Upper lobe of left lung (tissue), 6 donors: ENCODE measurements around the gene LDHB. TPM values are rescaled to one million over a fixed set of nuclear protein-coding genes. Genes with fewer than 3 reads are reported as not detected.

Source experiments
- ATAC-seq, 2 donors: fragments of 200-7000 bp; cut with Tn5 transposase; one replicate each; pipeline ENCODE4 v1.9.1; 2022; ENCODE audit warnings: mild to moderate bottlenecking in 2 of 2, moderate library complexity in 2 of 2; ENCODE audit not compliant: low FRiP score in 2 of 2
- DNase-seq, 2 donors: peaks; one replicate each; pipeline ENCODE4 v3.0.0-alpha.2; 2019 to 2020
- H3K27ac ChIP-seq, 4 donors: fragments of 200-600 bp; sonication (generic); one replicate each; pipeline ENCODE4 v1.5.1; 2016 to 2019
- H3K27me3 ChIP-seq, 4 donors: fragments of 200-600 bp; sonication (generic); one replicate each; pipeline ENCODE4 v1.5.1; 2017 to 2019
- H3K36me3 ChIP-seq, 4 donors: fragments of 200-600 bp; sonication (generic); one replicate each; pipeline ENCODE4 v1.5.1; 2016 to 2019
- H3K4me1 ChIP-seq, 4 donors: fragments of 200-600 bp; sonication (generic); one replicate each; pipeline ENCODE4 v1.5.1; 2018 to 2019
- H3K4me3 ChIP-seq, 4 donors: fragments of 200-600 bp; sonication (generic); one replicate each; pipeline ENCODE4 v1.5.1; 2017 to 2019; ENCODE audit warnings: mild to moderate bottlenecking in 2 of 4, moderate library complexity in 1 of 4
- H3K9me3 ChIP-seq, 4 donors: fragments of 200-600 bp; sonication (generic); one replicate each; pipeline ENCODE4 v1.5.1; 2018 to 2019
- CTCF ChIP-seq, 6 experiments: fragments of 450-650 bp in 4 of 6; fragments of 200-600 bp in 2 of 6; sonication (generic) in 2 of 6; IDR thresholded peaks; one replicate each; pipeline ENCODE4 v1.5.1; 2016 to 2019; ENCODE audit warnings: antibody characterized with exemption in 6 of 6
- EP300 ChIP-seq, 4 donors: sonication (generic); formaldehyde crosslinking; IDR thresholded peaks; one replicate each; pipeline ENCODE4 v1.5.1; 2017; ENCODE audit warnings: antibody characterized with exemption in 4 of 4, control low read depth in 2 of 4
- POLR2A ChIP-seq, 4 donors: fragments of 450-650 bp; IDR thresholded peaks; one replicate each; pipeline ENCODE4 v1.5.1; 2016 to 2017; ENCODE audit warnings: antibody characterized with exemption in 4 of 4, mild to moderate bottlenecking in 2 of 4
- POLR2AphosphoS5 ChIP-seq, 2 donors: sonication (generic); formaldehyde crosslinking; IDR thresholded peaks; one replicate each; pipeline ENCODE4 v1.5.1; 2017; ENCODE audit warnings: antibody characterized with exemption in 2 of 2
- WGBS, 2 donors: methylation state at CpG; one replicate each; pipeline ENCODE4 v1.1.5; 2017 to 2018; 5-methylcytosine and 5-hydroxymethylcytosine counted together
- total RNA-seq, 6 donors: library from RNA; depleted of rRNA in 4 of 6; stranded (reverse); fragments of >200 nt in 4 of 6; gene quantifications; one replicate each; pipeline versions ENCODE4 v1.1.0 to v1.2.1, GENCODE V29; 2016 to 2021
- donor health status: DM: no; HTN: no; CAD: no; lungs with moderate emphysema.
- donor health status: DM: no; HTN: yes; CAD: no; lungs with severe emphysema.

Gene LDHB
- 100 to 1,000 TPM in 5 of 6 donors, 10 to 100 TPM in 1; 78.6 to 538 (median 297) TPM for total RNA-seq

GRCh38 chr12:21657326-21658077 is at the start of gene LDHB:
TSS of gene LDHB (minus strand) at chr12:21657842. CDS start at chr12:21654671, 3,171 bp downstream.
- H3K27ac ChIP-seq = peak within 1 kb of the TSS; percentile 81 to 89 (median 86)
- peak within 1 kb of the TSS; percentile 65 to 81 (median 69) for H3K4me3 ChIP-seq
- WGBS, 2 donors = 0 to 1% methylated on average over 18 to 41 of the region's 41 CpGs
- peaks cover 4 to 17% (median 10%) of the 10 kb centered on the region in 4 donors for H3K36me3 ChIP-seq
- peak; percentile 94 to 97 for DNase-seq
- TF ChIP-seq POLR2AphosphoS5 (IDR thresholded peaks at IDR 0.05) (peak; percentile 54 to 85), EP300 (IDR thresholded peaks at IDR 0.05) (peak in 1 of 4 donors; percentile 33), POLR2A (IDR thresholded peaks at IDR 0.05) (peak in 3 of 4 donors; percentile 87 to 90 (median 88)), CTCF (IDR thresholded peaks at IDR 0.05) (peak in 1 of 6 experiments; percentile 18)
- H3K4me1 ChIP-seq = peaks cover 8 to 24% (median 13%) of the 10 kb centered on the region in 4 donors
- no peaks in the 10 kb centered on the region for H3K27me3 ChIP-seq
- peak; percentile 98 to 99 for ATAC-seq
- no peaks in the 10 kb centered on the region for H3K9me3 ChIP-seq

- no peak for DNase-seq
- H3K9me3 ChIP-seq = no peaks in the 10 kb centered on the region
- H3K4me1 ChIP-seq = no peaks in the 10 kb centered on the region
- H3K36me3 ChIP-seq = no peaks in the 10 kb centered on the region
- H3K27ac ChIP-seq = no peak overlapping the region
- H3K4me3 ChIP-seq = no peak overlapping the region
- ATAC-seq = no peak
- no peaks in the 10 kb centered on the region for H3K27me3 ChIP-seq
- no peak for TF ChIP-seq POLR2A (IDR thresholded peaks at IDR 0.05)
- TF ChIP-seq EP300 (IDR thresholded peaks at IDR 0.05) = no peak
- no peak for TF ChIP-seq POLR2AphosphoS5 (IDR thresholded peaks at IDR 0.05)
- TF ChIP-seq CTCF (IDR thresholded peaks at IDR 0.05) = no peak
- 92 to 95% methylated on average over 4 of the region's 4 CpGs for WGBS, 2 donors
These were observed 47.2 kb upstream of the LDHB start for GRCh38 chr12:21704847-21705246.

- no peaks in the 10 kb centered on the region for H3K27me3 ChIP-seq
- H3K4me3 ChIP-seq = no peak overlapping the region
- no peaks in the 10 kb centered on the region for H3K9me3 ChIP-seq
- TF ChIP-seq POLR2A (IDR thresholded peaks at IDR 0.05) (no peak), POLR2AphosphoS5 (IDR thresholded peaks at IDR 0.05) (no peak), EP300 (IDR thresholded peaks at IDR 0.05) (no peak), CTCF (IDR thresholded peaks at IDR 0.05) (no peak)
- no peaks in the 10 kb centered on the region for H3K36me3 ChIP-seq
- DNase-seq (no peak), ATAC-seq (no peak)
- no peak overlapping the region for H3K27ac ChIP-seq
- peaks cover 0 to 10% (median 0%) of the 10 kb centered on the region in 4 donors for H3K4me1 ChIP-seq
These were observed 42.2 kb upstream of the LDHB start for GRCh38 chr12:21699851-21700250.

- H3K36me3 ChIP-seq = no peaks in the 10 kb centered on the region
- H3K27ac ChIP-seq = no peak overlapping the region
- TF ChIP-seq POLR2AphosphoS5 (IDR thresholded peaks at IDR 0.05) = no peak
- peak in 5 of 6 experiments; percentile 12 to 52 (median 42) for TF ChIP-seq CTCF (IDR thresholded peaks at IDR 0.05)
- no peak for TF ChIP-seq POLR2A (IDR thresholded peaks at IDR 0.05)
- DNase-seq (no peak), ATAC-seq (peak in 1 of 2 donors; percentile 53)
- peaks cover 0 to 10% (median 0%) of the 10 kb centered on the region in 4 donors for H3K4me1 ChIP-seq
- H3K4me3 ChIP-seq = no peak overlapping the region
- H3K9me3 ChIP-seq = no peaks in the 10 kb centered on the region
- no peaks in the 10 kb centered on the region for H3K27me3 ChIP-seq
- WGBS, 2 donors = 14 to 17% methylated on average over 7 of the region's 7 CpGs
These were observed 40.4 kb upstream of the LDHB start for GRCh38 chr12:21697904-21698630.
